Ascending aorta (tissue), 2 donors: Measurements from ENCODE around the gene DIRAS3. TPM values are rescaled to one million over a fixed set of nuclear protein-coding genes. Genes with fewer than 3 reads are reported as not detected.

Source experiments
- DNase-seq, 2 donors: peaks; one replicate each; pipeline ENCODE4 v3.0.0-alpha.2; 2019; ENCODE audit warnings: low spot score in 2 of 2
- H3K27ac ChIP-seq, 2 donors: fragments of 200-600 bp; sonication (generic); one replicate each; pipeline ENCODE4 v1.5.1; 2016 to 2017; ENCODE audit warnings: mild to moderate bottlenecking in 1 of 2
- H3K27me3 ChIP-seq: fragments of 200-600 bp; sonication (generic); one replicate; pipeline ENCODE4 v1.5.1; 2017
- H3K36me3 ChIP-seq, 2 donors: fragments of 200-600 bp; sonication (generic); one replicate each; pipeline ENCODE4 v1.5.1; 2016
- H3K4me1 ChIP-seq, 2 donors: fragments of 200-600 bp; sonication (generic); one replicate each; pipeline ENCODE4 v1.5.1; 2016 to 2017; ENCODE audit warnings: mild to moderate bottlenecking in 1 of 2
- H3K4me3 ChIP-seq, 2 donors: fragments of 200-600 bp; sonication (generic); one replicate each; pipeline ENCODE4 v1.5.1; 2016 to 2017; ENCODE audit warnings: mild to moderate bottlenecking in 1 of 2
- H3K9me3 ChIP-seq, 2 donors: fragments of 200-600 bp; sonication (generic); one replicate each; pipeline ENCODE4 v1.5.1; 2016
- intact Hi-C: fragments of 100-400 bp; cut with DNase I; formaldehyde crosslinking; loops from one replicate; pipeline ENCODE4 v1.15.1; 2023
- total RNA-seq: library from RNA; depleted of rRNA; stranded (reverse); fragments of >200 nt; gene quantifications from one replicate; pipeline ENCODE4 v1.1.0, GENCODE V29; 2016
- TF ChIP-seq, protein P1 (sequence below), 3 experiments: fragments of 200-600 bp in 2 of 3; fragments of 450-650 bp in 1 of 3; sonication (generic) in 2 of 3; IDR thresholded peaks; one replicate each; pipeline ENCODE4 v1.5.1; 2016 to 2019; ENCODE audit warnings: antibody characterized with exemption in 3 of 3, mild to moderate bottlenecking in 1 of 3, moderate library complexity in 1 of 3

Gene DIRAS3
- total RNA-seq, 1 donor from 2014 or later: 3.4 TPM

DNA sequence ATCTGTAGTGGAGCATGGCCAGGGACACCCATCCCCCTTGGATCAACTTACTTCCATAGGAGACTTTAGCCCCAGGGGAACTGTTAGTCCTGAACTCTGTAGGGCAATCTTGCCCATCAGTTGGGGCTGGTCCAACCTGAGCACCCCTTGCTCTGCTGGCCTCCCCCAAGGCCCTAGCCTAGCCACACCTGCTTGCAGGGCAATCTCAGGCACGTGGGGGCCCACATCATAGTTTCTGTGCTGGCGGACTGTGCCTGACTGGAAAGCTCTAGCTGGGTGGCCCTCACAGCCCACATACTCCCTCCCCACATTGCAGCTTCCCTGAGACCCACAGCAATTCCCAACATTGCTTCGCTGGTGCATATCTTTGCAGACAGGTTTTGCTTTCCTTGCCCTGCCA is 6.6 kb upstream of the DIRAS3 start:
- intact Hi-C loops: no loop called here
- TF ChIP-seq, protein P1, sequence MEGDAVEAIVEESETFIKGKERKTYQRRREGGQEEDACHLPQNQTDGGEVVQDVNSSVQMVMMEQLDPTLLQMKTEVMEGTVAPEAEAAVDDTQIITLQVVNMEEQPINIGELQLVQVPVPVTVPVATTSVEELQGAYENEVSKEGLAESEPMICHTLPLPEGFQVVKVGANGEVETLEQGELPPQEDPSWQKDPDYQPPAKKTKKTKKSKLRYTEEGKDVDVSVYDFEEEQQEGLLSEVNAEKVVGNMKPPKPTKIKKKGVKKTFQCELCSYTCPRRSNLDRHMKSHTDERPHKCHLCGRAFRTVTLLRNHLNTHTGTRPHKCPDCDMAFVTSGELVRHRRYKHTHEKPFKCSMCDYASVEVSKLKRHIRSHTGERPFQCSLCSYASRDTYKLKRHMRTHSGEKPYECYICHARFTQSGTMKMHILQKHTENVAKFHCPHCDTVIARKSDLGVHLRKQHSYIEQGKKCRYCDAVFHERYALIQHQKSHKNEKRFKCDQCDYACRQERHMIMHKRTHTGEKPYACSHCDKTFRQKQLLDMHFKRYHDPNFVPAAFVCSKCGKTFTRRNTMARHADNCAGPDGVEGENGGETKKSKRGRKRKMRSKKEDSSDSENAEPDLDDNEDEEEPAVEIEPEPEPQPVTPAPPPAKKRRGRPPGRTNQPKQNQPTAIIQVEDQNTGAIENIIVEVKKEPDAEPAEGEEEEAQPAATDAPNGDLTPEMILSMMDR (IDR thresholded peaks at IDR 0.05): no peak

DNA sequence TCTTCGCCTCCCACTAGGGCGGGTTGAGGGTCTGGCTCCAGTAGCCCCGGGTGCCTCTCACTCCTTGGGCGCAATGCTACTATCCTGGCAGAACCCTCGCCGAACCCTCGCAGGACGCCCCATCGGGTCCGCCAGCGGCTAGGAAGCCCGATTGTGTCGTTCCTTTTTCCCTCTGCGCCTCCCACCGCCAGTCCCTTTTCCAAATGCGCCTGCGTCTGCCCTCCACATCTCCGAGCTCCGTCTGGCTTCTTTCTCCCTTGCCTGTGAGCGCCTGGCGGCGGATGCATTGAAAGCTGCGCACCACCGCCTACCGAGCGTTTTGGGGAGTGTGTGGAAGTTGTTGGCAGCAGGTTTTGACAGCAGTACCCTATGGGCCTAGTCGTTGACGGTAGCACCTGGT is 1.0 kb upstream of the DIRAS3 start:
- no peaks in the 10 kb centered on the region for H3K27me3 ChIP-seq
- intact Hi-C loops: loop anchor here (2.0 to 5.0 kb wide), 3 partner anchors 199 to 519 kb away; no protein-coding TSS in a partner anchor
- H3K36me3 ChIP-seq: no peaks in the 10 kb centered on the region
- H3K27ac ChIP-seq: no peak overlapping the region
- no peaks in the 10 kb centered on the region for H3K9me3 ChIP-seq
- no peaks in the 10 kb centered on the region for H3K4me1 ChIP-seq
- peak overlapping the region; percentile 50 to 64 for H3K4me3 ChIP-seq
- no peak for DNase-seq
- TF ChIP-seq, protein P1 (IDR thresholded peaks at IDR 0.05): peak; percentile 30 to 53 (median 45)

More for the DNA sequence above, 6.6 kb upstream of the DIRAS3 start:
- Histone ChIP-seq H3K27ac (no peak overlapping the region), H3K36me3 (no peaks in the 10 kb centered on the region), H3K27me3 (no peaks in the 10 kb centered on the region), H3K9me3 (no peaks in the 10 kb centered on the region), H3K4me3 (no peak overlapping the region), H3K4me1 (no peaks in the 10 kb centered on the region)
- no peak for DNase-seq

DNA sequence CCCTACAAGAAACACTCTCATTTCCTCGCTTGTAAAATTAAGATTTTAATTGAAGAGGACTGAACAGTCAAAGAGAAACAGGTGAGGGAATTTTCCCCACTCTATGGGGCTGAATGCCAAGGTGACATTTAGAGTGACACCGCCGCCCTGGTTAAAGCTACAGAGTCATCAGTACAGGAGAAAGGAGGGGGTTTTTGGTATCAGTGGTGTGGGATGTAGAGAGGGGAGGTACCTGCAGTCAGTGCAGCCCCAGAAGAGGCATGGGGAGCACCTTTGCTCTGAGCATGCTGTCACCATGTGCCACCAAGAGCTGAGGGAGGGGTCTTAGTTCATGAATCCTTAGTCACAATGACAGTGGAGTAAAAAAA is 2.8 kb downstream of the DIRAS3 start:
- H3K27ac ChIP-seq: no peak overlapping the region
- H3K36me3 ChIP-seq: no peaks in the 10 kb centered on the region
- no peak for DNase-seq
- no peak overlapping the region for H3K4me3 ChIP-seq
- intact Hi-C loops: no loop called here
- TF ChIP-seq, protein P1 (IDR thresholded peaks at IDR 0.05): no peak
- no peaks in the 10 kb centered on the region for H3K9me3 ChIP-seq
- H3K27me3 ChIP-seq: no peaks in the 10 kb centered on the region
- H3K4me1 ChIP-seq: no peaks in the 10 kb centered on the region

DNA sequence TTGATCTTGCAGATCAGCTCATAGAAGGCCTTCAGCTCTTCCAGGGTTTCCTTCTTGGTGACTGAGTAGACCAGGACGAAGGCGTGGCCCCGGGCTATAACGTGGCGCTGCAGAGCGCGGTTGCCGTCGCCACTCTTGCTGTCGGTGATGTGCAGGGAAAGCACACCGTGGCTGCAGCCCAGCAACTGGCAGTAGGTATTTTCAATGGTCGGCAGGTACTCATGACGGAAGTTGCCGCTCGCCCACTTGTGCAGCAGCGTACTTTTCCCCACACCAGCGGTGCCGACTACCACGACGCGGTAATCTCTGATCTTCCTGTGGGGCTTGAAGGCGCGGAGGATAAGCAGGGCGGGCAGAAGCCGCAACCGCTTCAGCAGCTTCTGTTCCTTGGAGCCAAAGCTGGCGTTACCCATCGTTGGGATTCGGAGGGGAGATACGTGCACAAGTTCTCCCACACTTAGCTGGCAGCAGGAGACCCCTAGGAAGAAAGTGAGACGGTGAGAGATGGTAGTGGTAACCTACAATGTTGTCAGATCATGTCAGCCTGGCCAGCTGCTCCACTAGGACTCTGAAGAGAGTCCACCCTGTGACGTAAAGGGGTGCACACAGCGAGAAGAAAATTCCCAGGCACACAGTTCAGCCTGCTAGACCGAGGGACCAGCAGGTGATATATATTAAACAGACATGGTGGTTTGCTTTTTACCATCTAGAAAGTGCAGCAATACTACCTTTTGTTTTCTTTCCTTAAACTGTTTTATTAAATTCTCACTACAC is 3.4 kb downstream of the DIRAS3 start:
- Histone ChIP-seq H3K4me1 (no peaks in the 10 kb centered on the region), H3K27ac (no peak overlapping the region), H3K9me3 (no peaks in the 10 kb centered on the region), H3K27me3 (no peaks in the 10 kb centered on the region), H3K36me3 (no peaks in the 10 kb centered on the region), H3K4me3 (no peak overlapping the region)
- TF ChIP-seq, protein P1 (IDR thresholded peaks at IDR 0.05): no peak
- DNase-seq: no peak
- intact Hi-C loops: no loop called here

DNA sequence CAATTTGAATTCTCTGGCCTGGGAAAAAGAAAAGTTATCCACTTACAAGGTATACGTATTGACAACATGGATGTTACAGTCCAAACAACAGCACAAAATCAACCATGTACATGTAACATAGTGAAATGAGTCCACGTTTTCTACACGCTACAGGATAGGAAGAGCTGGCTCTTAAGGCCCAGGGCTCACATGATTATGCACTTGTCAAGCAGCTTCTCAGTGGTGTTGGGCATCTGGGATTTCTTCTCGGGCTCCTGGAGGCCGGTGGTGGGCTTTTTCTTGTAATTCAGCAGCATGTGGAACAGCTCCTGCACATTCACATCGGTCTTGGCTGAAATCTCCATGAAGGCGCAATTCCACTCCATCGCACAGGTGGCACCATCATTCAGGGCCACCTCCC is 4.0 kb downstream of the DIRAS3 start:
- H3K36me3 ChIP-seq: no peaks in the 10 kb centered on the region
- H3K27ac ChIP-seq: no peak overlapping the region
- no peaks in the 10 kb centered on the region for H3K27me3 ChIP-seq
- H3K4me1 ChIP-seq: no peaks in the 10 kb centered on the region
- H3K4me3 ChIP-seq: no peak overlapping the region
- DNase-seq: no peak
- TF ChIP-seq, protein P1 (IDR thresholded peaks at IDR 0.05): no peak
- no peaks in the 10 kb centered on the region for H3K9me3 ChIP-seq
- intact Hi-C loops: no loop called here
